Cardiac fibroblast (primary cell): Measurements from ENCODE around the gene GTPBP1.
A peak's percentile ranks its signal among the peaks of the same experiment; 100 is the strongest.

ENCODE experiments used
- DNase-seq, 2 donors: peaks; one replicate each; pipeline versions ENCODE4 v3.0.0 to v3.0.0-alpha.2; 2010; ENCODE audit warnings: low read depth in 2 of 2
- H3K4me3 ChIP-seq, 2 donors: replicated peaks in 1 of 2; 1 replicate in 1 of 2; 2 replicates in 1 of 2; pipeline ENCODE4 v1.5.1; 2011; ENCODE audit warnings: low read depth in 2 of 2, low read length in 2 of 2, mild to moderate bottlenecking in 2 of 2, moderate library complexity in 1 of 2
- TF ChIP-seq, protein P1 (sequence below): IDR thresholded peaks from one replicate; pipeline ENCODE4 v1.5.1; 2011; ENCODE audit warnings: low read depth, mild to moderate bottlenecking, low read length, inconsistent platforms

Gene GTPBP1

DNA sequence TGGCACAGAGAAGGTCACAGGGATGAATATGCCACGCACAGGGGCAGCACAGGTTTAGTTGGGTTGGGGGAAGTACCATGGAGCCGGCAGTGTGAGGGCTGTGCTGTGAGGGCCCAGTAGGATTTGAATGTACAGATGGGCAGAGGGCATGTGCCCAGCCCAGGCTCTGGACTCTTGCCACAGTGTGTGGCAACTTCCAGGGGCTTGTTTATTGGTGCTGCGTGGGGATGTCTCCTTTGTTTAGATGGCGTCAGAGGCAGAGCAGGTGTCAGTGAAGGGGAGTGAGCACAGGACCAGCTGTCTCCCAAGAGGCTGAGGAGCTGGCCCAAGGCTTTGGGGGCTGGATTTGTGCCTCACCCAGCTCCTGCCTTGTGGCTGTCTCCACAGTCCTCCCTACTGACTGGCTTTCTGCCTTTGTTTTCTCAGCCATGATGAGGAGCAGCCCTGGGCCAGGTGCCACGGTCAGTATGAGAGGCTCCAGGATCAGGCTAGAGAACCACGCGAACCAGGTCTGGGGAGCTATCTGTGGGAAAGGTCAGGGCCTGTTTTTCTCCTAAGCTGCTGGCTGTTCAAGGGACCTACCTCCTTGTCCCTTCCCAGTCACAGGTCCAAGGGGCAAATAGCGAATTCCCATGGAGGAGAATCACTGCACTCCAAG lies 28.1 kb downstream of the GTPBP1 start:
- no peak overlapping the region for H3K4me3 ChIP-seq
- TF ChIP-seq, protein P1, sequence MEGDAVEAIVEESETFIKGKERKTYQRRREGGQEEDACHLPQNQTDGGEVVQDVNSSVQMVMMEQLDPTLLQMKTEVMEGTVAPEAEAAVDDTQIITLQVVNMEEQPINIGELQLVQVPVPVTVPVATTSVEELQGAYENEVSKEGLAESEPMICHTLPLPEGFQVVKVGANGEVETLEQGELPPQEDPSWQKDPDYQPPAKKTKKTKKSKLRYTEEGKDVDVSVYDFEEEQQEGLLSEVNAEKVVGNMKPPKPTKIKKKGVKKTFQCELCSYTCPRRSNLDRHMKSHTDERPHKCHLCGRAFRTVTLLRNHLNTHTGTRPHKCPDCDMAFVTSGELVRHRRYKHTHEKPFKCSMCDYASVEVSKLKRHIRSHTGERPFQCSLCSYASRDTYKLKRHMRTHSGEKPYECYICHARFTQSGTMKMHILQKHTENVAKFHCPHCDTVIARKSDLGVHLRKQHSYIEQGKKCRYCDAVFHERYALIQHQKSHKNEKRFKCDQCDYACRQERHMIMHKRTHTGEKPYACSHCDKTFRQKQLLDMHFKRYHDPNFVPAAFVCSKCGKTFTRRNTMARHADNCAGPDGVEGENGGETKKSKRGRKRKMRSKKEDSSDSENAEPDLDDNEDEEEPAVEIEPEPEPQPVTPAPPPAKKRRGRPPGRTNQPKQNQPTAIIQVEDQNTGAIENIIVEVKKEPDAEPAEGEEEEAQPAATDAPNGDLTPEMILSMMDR, result no peak
- DNase-seq, result peak in 1 of 2 donors; percentile 32

DNA sequence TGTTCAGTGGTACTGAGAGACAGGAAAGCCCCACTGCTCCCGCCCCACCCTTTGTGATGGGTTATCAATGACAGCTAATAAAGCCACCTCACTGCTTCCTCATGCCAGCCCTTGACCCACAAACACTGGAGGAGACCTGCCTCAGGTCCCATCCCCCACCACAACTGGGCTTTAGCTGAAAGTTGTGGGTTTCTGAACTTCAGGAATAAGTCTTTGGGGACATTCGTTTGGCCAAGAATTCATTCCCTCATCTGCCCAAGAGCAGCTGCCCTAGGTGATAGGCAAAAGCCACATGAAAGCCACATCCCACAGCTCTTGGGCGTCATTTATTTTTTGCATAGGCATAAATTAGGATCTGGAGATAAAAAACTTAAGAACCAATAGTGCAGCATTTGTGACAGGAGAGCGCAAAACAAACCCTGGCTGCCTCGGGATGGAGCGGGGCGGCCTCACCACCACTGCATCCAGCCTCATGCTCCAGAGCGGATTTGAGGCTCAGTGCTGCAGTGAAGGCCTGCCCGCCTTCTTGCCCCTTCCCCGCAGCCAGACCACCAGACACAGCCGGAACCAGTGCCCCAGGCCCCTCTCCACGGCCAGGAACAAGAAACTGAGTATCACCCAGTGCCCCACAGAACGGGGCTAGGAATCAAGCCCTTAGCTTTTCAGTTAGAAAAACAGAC lies 28.8 kb downstream of the GTPBP1 start:
- H3K4me3 ChIP-seq, result no peak overlapping the region
- TF ChIP-seq, protein P1, result no peak
- DNase-seq, result no peak

DNA sequence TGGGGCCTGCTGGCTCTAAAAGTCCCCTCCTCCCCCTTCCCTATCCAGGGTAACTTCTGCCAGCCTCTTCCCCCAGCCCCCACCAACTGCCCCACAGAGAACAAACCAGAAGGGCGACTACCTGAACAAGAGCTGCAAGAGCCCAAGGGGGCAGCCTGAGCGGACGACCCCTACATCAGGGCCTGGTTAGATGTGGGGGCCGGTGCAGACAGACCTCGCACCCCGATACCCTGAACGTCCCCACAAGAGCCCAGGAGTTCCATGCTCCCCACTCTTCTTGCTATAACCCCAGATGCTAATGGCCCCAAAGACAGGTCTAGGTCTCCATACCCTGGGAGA lies 29.4 kb downstream of the GTPBP1 start:
- TF ChIP-seq, protein P1, result no peak
- H3K4me3 ChIP-seq, result no peak overlapping the region
- DNase-seq, result no peak

DNA sequence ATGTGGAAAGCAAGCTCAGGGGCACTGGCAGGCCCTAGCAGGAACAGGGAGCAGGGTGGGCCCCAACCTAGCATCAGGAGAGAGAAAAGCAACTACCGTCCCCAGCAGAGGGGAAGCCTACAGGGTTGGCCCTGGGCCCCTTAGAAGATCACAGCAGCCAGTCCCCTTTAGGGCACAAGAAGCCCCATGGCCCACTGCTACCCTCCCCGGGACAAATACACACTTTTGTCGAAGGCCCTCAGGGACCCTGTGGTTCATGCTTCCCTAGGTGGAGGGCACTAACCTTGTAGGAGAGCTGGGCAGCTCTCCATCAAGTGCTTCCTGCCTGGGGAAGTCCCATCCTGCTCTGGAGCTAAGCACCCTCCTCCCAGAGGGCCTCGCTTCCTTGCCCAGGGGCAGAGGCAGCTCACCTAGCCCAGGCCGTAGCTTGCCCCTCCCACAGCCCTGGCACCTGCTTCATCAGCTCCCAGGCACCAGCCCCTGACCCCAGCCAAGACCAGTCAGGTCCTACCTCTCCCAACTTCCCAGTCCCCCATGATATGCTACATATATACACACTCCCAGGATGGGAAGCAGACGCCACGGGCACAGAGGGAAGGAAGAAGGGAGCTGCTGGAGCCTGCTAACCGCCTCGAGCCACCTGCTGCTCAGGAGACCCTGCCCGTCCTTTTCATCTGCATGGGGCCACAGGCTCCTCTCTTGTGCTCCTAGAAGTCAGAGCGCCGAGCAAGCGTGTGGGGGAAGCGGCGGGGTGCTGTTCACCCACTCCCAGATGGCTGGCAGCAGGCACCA lies 29.9 kb downstream of the GTPBP1 start:
- TF ChIP-seq, protein P1, result no peak
- no peak overlapping the region for H3K4me3 ChIP-seq
- no peak for DNase-seq

DNA sequence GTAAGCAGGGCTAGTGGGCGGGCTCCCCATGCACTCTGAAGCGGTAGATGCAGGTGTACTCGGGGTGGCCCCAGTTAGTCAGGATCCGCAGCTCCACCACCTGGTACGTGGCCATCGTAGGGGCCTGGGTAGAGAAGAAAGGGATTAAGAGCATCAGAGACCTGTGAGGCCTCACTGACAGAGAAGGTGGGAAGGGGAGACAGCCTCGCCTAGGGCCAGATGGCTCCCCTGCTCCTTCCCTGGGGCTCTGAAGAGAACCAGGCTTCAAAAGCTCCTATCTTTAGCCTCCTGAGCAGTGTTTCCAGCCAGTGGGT lies 30.5 kb downstream of the GTPBP1 start:
- DNase-seq, result no peak
- TF ChIP-seq, protein P1, result no peak
- no peak overlapping the region for H3K4me3 ChIP-seq

DNA sequence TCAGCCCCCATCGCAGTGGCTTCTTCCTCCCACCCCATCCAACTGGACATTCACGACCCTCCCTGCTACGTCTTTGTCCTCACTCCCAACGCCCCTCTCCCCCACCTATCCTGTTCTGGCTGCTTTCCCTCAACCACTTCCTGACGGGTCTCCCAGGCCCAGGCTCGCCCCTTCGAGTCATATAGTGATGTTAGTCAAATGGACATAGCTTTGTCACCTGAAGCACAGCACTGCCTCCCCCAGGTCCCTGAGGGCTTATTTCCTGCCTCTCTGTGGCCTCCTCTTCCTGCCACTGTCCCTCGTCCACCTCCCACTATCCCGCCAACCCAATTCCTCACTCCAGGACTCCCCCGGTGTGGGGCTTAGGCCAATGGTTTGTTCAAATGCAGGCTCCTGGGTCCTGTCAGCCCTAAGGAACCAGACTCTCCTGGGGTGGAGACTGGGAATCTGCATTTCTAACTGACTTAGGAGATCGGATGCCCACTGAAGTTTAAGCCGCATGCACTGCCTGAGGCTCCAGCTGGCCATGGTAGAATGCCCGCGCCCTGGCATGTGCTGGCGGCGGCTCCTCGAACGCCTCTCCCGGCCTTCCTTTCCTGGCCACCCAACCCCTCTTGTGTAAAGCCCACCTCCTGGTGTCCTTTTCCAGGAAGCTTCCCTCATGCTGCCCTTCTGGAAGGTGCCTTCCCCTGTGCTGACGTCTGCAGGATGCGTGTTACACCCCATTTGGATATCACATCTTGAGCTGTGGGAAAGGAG lies 31.7 kb downstream of the GTPBP1 start:
- no peak overlapping the region for H3K4me3 ChIP-seq
- no peak for DNase-seq
- TF ChIP-seq, protein P1, result no peak
